H1 (cell line): ENCODE data around the gene STX11. TPM values are rescaled to one million over a fixed set of nuclear protein-coding genes. Genes with fewer than 3 reads are reported as not detected.

ENCODE experiments used
- CTCF ChIA-PET: fragments of 300-600 bp; sonication (Branson Sonifier 250); formaldehyde crosslinking; loops from one replicate; lab custom pipeline; 2021; ENCODE audit not compliant: partially characterized antibody; lab: Charles Lee
- POLR2A ChIA-PET: fragments of 300-600 bp; sonication (Branson Sonifier 250); formaldehyde crosslinking; loops from one replicate; lab custom pipeline; 2021; ENCODE audit warnings: inconsistent platforms; ENCODE audit not compliant: partially characterized antibody; lab: Charles Lee
- DNase-seq, 2 experiments: peaks; one replicate each; pipeline versions ENCODE4 v3.0.0 to v3.0.0-alpha.2; 2010 to 2022; ENCODE audit warnings: low spot score in 2 of 2, low read depth in 1 of 2, mixed read lengths in 1 of 2
- FAIRE-seq: peaks from 2 replicates; lab custom pipeline; 2011; peaks lifted over from hg19 to GRCh38; lab: Jason Lieb, UNC
- H2AFZ ChIP-seq: 2 replicates; pipeline ENCODE4 v1.8.1; 2012; ENCODE audit warnings: low read length, inconsistent platforms
- H2AK5ac ChIP-seq: 2 replicates; pipeline ENCODE4 v1.6.1; 2013; ENCODE audit warnings: low read depth, low read length
- H2BK120ac ChIP-seq: replicated peaks from 2 replicates; pipeline ENCODE3; 2013; ENCODE audit warnings: low read depth, low read length, inconsistent platforms
- H2BK12ac ChIP-seq: 2 replicates; pipeline ENCODE4 v1.6.1; 2013; ENCODE audit warnings: low read depth, low read length
- H2BK15ac ChIP-seq: 2 replicates; pipeline ENCODE4 v1.6.1; 2013; ENCODE audit warnings: low read length
- H2BK20ac ChIP-seq: 2 replicates; pipeline ENCODE4 v1.6.1; 2013; ENCODE audit warnings: low read length
- H2BK5ac ChIP-seq: 2 replicates; pipeline ENCODE4 v1.6.1; 2013; ENCODE audit warnings: low read depth, low read length
- H3K14ac ChIP-seq: 2 replicates; pipeline ENCODE4 v1.6.1; 2013; ENCODE audit warnings: inconsistent platforms; ENCODE audit not compliant: insufficient read length
- H3K18ac ChIP-seq: 2 replicates; pipeline ENCODE4 v1.6.1; 2013; ENCODE audit warnings: low read length; ENCODE audit errors: extremely low read depth
- H3K23ac ChIP-seq: 2 replicates; pipeline ENCODE4 v1.6.1; 2013; ENCODE audit warnings: inconsistent platforms; ENCODE audit not compliant: insufficient read length
- H3K23me2 ChIP-seq: 2 replicates; pipeline ENCODE4 v1.6.1; 2013; ENCODE audit warnings: low read depth, low read length
- H3K27ac ChIP-seq: 2 replicates; pipeline ENCODE4 v1.6.1; 2011; ENCODE audit warnings: low read depth, low read length, inconsistent platforms
- H3K27me3 ChIP-seq, 4 experiments: replicated peaks in 1 of 4; 1 replicate in 1 of 4; 2 replicates in 3 of 4; pipeline versions ENCODE4 v1.6.1 to v1.8.1; 2011 to 2013; ENCODE audit warnings: low read length in 3 of 4, mild to moderate bottlenecking in 3 of 4, inconsistent platforms in 2 of 4, mixed read lengths in 2 of 4, moderate library complexity in 1 of 4; ENCODE audit not compliant: control insufficient read depth in 3 of 4, insufficient read depth in 3 of 4; ENCODE audit errors: extremely low read depth in 1 of 4
- H3K36me3 ChIP-seq, 4 experiments: 2 replicates each; pipeline versions ENCODE4 v1.6.1 to v1.8.1; 2011 to 2013; ENCODE audit warnings: mild to moderate bottlenecking in 4 of 4, low read length in 3 of 4, moderate library complexity in 2 of 4, control low read depth in 1 of 4, inconsistent platforms in 1 of 4; ENCODE audit not compliant: insufficient read depth in 4 of 4, control insufficient read depth in 2 of 4
- H3K4ac ChIP-seq: replicated peaks from 2 replicates; pipeline ENCODE3; 2013; ENCODE audit warnings: low read length, low read depth, mixed read lengths, inconsistent platforms; ENCODE audit not compliant: insufficient read length
- H3K4me1 ChIP-seq, 4 experiments: replicated peaks in 1 of 4; 1 replicate in 1 of 4; 2 replicates in 3 of 4; pipeline versions ENCODE4 v1.6.1 to v1.8.1; 2011 to 2013; ENCODE audit warnings: low read length in 3 of 4, inconsistent platforms in 2 of 4, mixed read lengths in 1 of 4; ENCODE audit not compliant: insufficient read depth in 4 of 4, control insufficient read depth in 3 of 4
- H3K4me2 ChIP-seq, 2 experiments: 2 replicates each; pipeline versions ENCODE4 v1.6.1 to v1.8.1; 2011 to 2013; ENCODE audit warnings: low read depth in 2 of 2, low read length in 2 of 2, control low read depth in 1 of 2, inconsistent platforms in 1 of 2, mild to moderate bottlenecking in 1 of 2; ENCODE audit not compliant: insufficient read depth in 1 of 2
- H3K4me3 ChIP-seq, 4 experiments: fragments of 200-600, 300-600 bp in 1 of 4; sonication (generic), shearing (Covaris generic), sonication (Bioruptor Twin) in 1 of 4; 2 replicates each; pipeline versions ENCODE4 v1.5.1 to v1.8.1; 2011 to 2016; ENCODE audit warnings: low read length in 4 of 4, low read depth in 3 of 4, control low read depth in 2 of 4, inconsistent platforms in 2 of 4, mild to moderate bottlenecking in 2 of 4, mixed read lengths in 1 of 4, moderate library complexity in 1 of 4; ENCODE audit not compliant: insufficient read depth in 2 of 4; ENCODE audit errors: extremely low read depth in 1 of 4
- H3K56ac ChIP-seq: replicated peaks from 2 replicates; pipeline ENCODE3; 2013; ENCODE audit warnings: low read depth, mild to moderate bottlenecking, mixed read lengths, low read length, inconsistent platforms; ENCODE audit not compliant: insufficient read length
- H3K79me1 ChIP-seq: 2 replicates; pipeline ENCODE4 v1.6.1; 2013; ENCODE audit warnings: low read depth, low read length, control low read depth
- H3K79me2 ChIP-seq, 2 experiments: 2 replicates each; pipeline versions ENCODE4 v1.6.1 to v1.8.1; 2012 to 2013; ENCODE audit warnings: low read length in 2 of 2, mild to moderate bottlenecking in 2 of 2, inconsistent platforms in 1 of 2; ENCODE audit not compliant: insufficient read depth in 2 of 2, control insufficient read depth in 1 of 2
- H3K9ac ChIP-seq, 4 experiments: replicated peaks in 1 of 4; 1 replicate in 1 of 4; 2 replicates in 3 of 4; pipeline versions ENCODE4 v1.6.1 to v1.8.1; 2011 to 2013; ENCODE audit warnings: low read depth in 3 of 4, low read length in 3 of 4, control low read depth in 2 of 4, mild to moderate bottlenecking in 2 of 4, moderate library complexity in 2 of 4, inconsistent platforms in 1 of 4; ENCODE audit errors: extremely low read depth in 1 of 4
- H3K9me3 ChIP-seq, 2 experiments: 2 replicates each; pipeline versions ENCODE4 v1.6.1 to v1.8.1; 2012 to 2013; ENCODE audit warnings: mild to moderate bottlenecking in 2 of 2, moderate library complexity in 2 of 2, control low read depth in 1 of 2, inconsistent platforms in 1 of 2, low read depth in 1 of 2, low read length in 1 of 2, mixed read lengths in 1 of 2; ENCODE audit not compliant: insufficient read depth in 2 of 2
- H4K20me1 ChIP-seq, 2 experiments: replicated peaks in 1 of 2; 2 replicates each; pipeline versions ENCODE3 to v1.8.1; 2011 to 2013; ENCODE audit warnings: inconsistent platforms in 2 of 2, low read length in 2 of 2, mild to moderate bottlenecking in 1 of 2; ENCODE audit not compliant: insufficient read depth in 2 of 2, control insufficient read depth in 1 of 2
- H4K5ac ChIP-seq: 2 replicates; pipeline ENCODE4 v1.6.1; 2013; ENCODE audit warnings: low read length, low read depth, mixed read lengths, inconsistent platforms; ENCODE audit not compliant: insufficient read length
- H4K8ac ChIP-seq: 2 replicates; pipeline ENCODE4 v1.8.0; 2013; ENCODE audit warnings: mild to moderate bottlenecking, moderate library complexity, low read length, inconsistent platforms; ENCODE audit not compliant: insufficient read depth; ENCODE audit errors: extremely low read depth
- H4K91ac ChIP-seq: replicated peaks from 2 replicates; pipeline ENCODE3; 2013; ENCODE audit warnings: low read length, mixed read lengths, inconsistent platforms; ENCODE audit not compliant: insufficient read length
- ATF2 ChIP-seq: IDR thresholded peaks from 2 replicates; pipeline ENCODE4 v1.6.1; 2012; ENCODE audit warnings: low read length, inconsistent platforms
- EP300 ChIP-seq, 2 experiments: IDR thresholded peaks; 1 replicate in 1 of 2; 2 replicates in 1 of 2; pipeline ENCODE4 v1.6.1; 2011 to 2012; ENCODE audit warnings: low read depth in 2 of 2, low read length in 2 of 2, mild to moderate bottlenecking in 2 of 2, borderline replicate concordance in 1 of 2, inconsistent platforms in 1 of 2, moderate library complexity in 1 of 2
- GABPA ChIP-seq: IDR thresholded peaks from 2 replicates; pipeline ENCODE4 v1.6.1; 2011; ENCODE audit warnings: mild to moderate bottlenecking, low read length, moderate library complexity, borderline replicate concordance; ENCODE audit not compliant: insufficient read depth
- GTF2F1 ChIP-seq: IDR thresholded peaks from 2 replicates; pipeline ENCODE4 v1.6.1; 2012; ENCODE audit warnings: low read depth, low read length, improper control_type of control experiment, borderline replicate concordance
- KDM1A ChIP-seq: fragments of 200-600, 300-600 bp; sonication (generic); IDR thresholded peaks from 2 replicates; pipeline ENCODE4 v1.7.1; 2016; ENCODE audit warnings: mild to moderate bottlenecking, low read length, borderline replicate concordance
- KDM5A ChIP-seq: fragments of 200-600 bp; IDR thresholded peaks from 2 replicates; pipeline ENCODE4 v1.7.1; 2012; ENCODE audit warnings: mild to moderate bottlenecking, low read length, inconsistent platforms, mixed read lengths
- MAFK ChIP-seq: IDR thresholded peaks from 2 replicates; pipeline ENCODE4 v1.6.1; 2012; ENCODE audit warnings: low read depth, mild to moderate bottlenecking, improper control_type of control experiment, low read length
- TAF7 ChIP-seq: optimal IDR thresholded peaks from 2 replicates; pipeline ENCODE3; 2011; ENCODE audit warnings: low read depth, mild to moderate bottlenecking, inconsistent platforms, low read length, moderate library complexity, borderline replicate concordance
- TCF12 ChIP-seq: IDR thresholded peaks from 2 replicates; pipeline ENCODE4 v1.6.1; 2011; ENCODE audit warnings: low read depth, mild to moderate bottlenecking, low read length
- TEAD4 ChIP-seq: IDR thresholded peaks from 2 replicates; pipeline ENCODE4 v1.6.1; 2012; ENCODE audit warnings: low read depth, low read length, inconsistent platforms, mixed read lengths
- WGBS, 2 experiments: shearing (Covaris generic) in 1 of 2; methylation state at CpG; one replicate each; pipeline versions ENCODE4 v1.1.6 to v1.1.7; 2013 to 2015; ENCODE audit warnings: low lambda C conversion rate in 2 of 2, mixed read lengths in 2 of 2, inconsistent platforms in 1 of 2, low coverage in 1 of 2, missing lambda C conversion rate in 1 of 2; ENCODE audit not compliant: insufficient replicate concordance in 2 of 2, insufficient coverage in 1 of 2, insufficient read length in 1 of 2; ENCODE audit errors: extremely low coverage in 1 of 2, missing lambda C conversion rate in 1 of 2; 5-methylcytosine and 5-hydroxymethylcytosine counted together
- polyA plus RNA-seq, 7 experiments: library from polyadenylated mRNA; depleted of rRNA in 3 of 7; stranded (reverse) in 5 of 7; unstranded in 2 of 7; fragments of >200 nt in 5 of 7; fragments of 200-250 nt in 2 of 7; gene quantifications; 1 replicate in 5 of 7; 2 replicates in 1 of 7; 4 replicates in 1 of 7; pipeline versions ENCODE4 v1.2.1 to v1.2.3, GENCODE V29; 2011 to 2013; ENCODE audit warnings: missing spikeins in 2 of 7, mixed read lengths in 2 of 7
- total RNA-seq: library from RNA; stranded (reverse); fragmentation: NEBNext Ultra II Directional; extraction: Animal tissue kit (Norgen Biotek cat#: 25700); gene quantifications from 2 replicates; pipeline ENCODE4 v1.2.1, GENCODE V29; 2021

The STX11 gene
- total and polyA plus RNA-seq, 2 of the 8 experiments (the other 6 are each of a cell fraction or from before 2014, with no cell fraction given): 0.15 to 0.34 TPM

GRCh38 chr6:144234935-144235334 is 84.6 kb downstream of the STX11 start:
- H3K14ac ChIP-seq: no peak overlapping the region
- H3K23ac ChIP-seq: no peak overlapping the region
- no peak overlapping the region for H3K56ac ChIP-seq
- no peak overlapping the region for H3K27ac ChIP-seq
- peak overlapping the region; percentile 91; the same call in 1 of the 2 replicates for H2BK12ac ChIP-seq
- peak overlapping the region; percentile 95; the same call in 1 of the 2 replicates for H2BK5ac ChIP-seq
- DNase-seq (no peak), FAIRE-seq (no peak)
- H2BK120ac ChIP-seq: no peak overlapping the region
- H3K27me3 ChIP-seq: no peaks in the 10 kb centered on the region
- no peaks in the 10 kb centered on the region for H3K23me2 ChIP-seq
- 0 out of 2 replicates have a peak overlapping the region, but pooled peaks have one; percentile 82 for H2AK5ac ChIP-seq
- H3K4me2 ChIP-seq: 0 out of 4 replicates have a peak overlapping the region, but pooled peaks of 1 of the 2 experiments have one; percentile 1
- ChIA-PET POLR2A (interaction anchor here (1.1 to 2.5 kb wide), 6 partner anchors 16 to 51 kb away, joined by 3 to 10 read pairs (median 4); no protein-coding TSS in a partner anchor), CTCF (interaction anchor here (0.8 to 4.0 kb wide), 3 partner anchors 10 to 153 kb away, joined by 3 to 22 read pairs (median 6); no protein-coding TSS in a partner anchor)
- H4K20me1 ChIP-seq: no peaks in the 10 kb centered on the region
- WGBS, 2 experiments: 68% methylated on average over 4 of the region's 4 CpGs; no CpG with 5 or more reads in 1 of the 2 experiments
- H2AFZ ChIP-seq: no peak overlapping the region
- H3K18ac ChIP-seq: peak overlapping the region; percentile 63
- no peak overlapping the region for H3K4me3 ChIP-seq
- H3K9ac ChIP-seq: no peak overlapping the region
- no peak overlapping the region for H2BK15ac ChIP-seq
- peaks cover 0 to 4% (median 0%) of the 10 kb centered on the region in 4 experiments; a peak in 1 of 8 replicates for H3K36me3 ChIP-seq
- no peaks in the 10 kb centered on the region for H3K79me2 ChIP-seq
- no peak overlapping the region for H2BK20ac ChIP-seq
- H3K9me3 ChIP-seq: peaks cover 2 to 10% of the 10 kb centered on the region in 2 experiments; a peak in 2 of 4 replicates
- H4K5ac ChIP-seq: peak overlapping the region; percentile 20
- no peak overlapping the region for H3K4ac ChIP-seq
- H3K79me1 ChIP-seq: no peaks in the 10 kb centered on the region
- peak overlapping the region; percentile 67 for H4K91ac ChIP-seq
- peaks cover 0 to 9% (median 4%) of the 10 kb centered on the region in 4 experiments; a peak in 3 of 7 replicates for H3K4me1 ChIP-seq
- no peak overlapping the region for H4K8ac ChIP-seq
- TF ChIP-seq GABPA (no peak), TEAD4 (no peak), GTF2F1 (no peak), EP300 (IDR thresholded peaks at IDR 0.05; ENCODE audit: borderline replicate concordance in 1 of 2, low read depth in 2 of 2, low read length in 2 of 2) (peak in 1 of 2 experiments; percentile 32; a peak in 1 of 3 replicates), TAF7 (no peak), TCF12 (0 out of 2 replicates have a peak, but pooled peaks have one; percentile 49), KDM1A (no peak), MAFK (peak; percentile 52; the same call in 1 of the 2 replicates), ATF2 (no peak; the same call in 1 of the 2 replicates), KDM5A (no peak)
